A204.1 (cell line): Measurements from ENCODE around the gene STK16.

Source experiments
- FAIRE-seq: peaks from 2 replicates; lab custom pipeline; 2012; peaks lifted over from hg19 to GRCh38; lab: Jason Lieb, UNC

Gene STK16

DNA sequence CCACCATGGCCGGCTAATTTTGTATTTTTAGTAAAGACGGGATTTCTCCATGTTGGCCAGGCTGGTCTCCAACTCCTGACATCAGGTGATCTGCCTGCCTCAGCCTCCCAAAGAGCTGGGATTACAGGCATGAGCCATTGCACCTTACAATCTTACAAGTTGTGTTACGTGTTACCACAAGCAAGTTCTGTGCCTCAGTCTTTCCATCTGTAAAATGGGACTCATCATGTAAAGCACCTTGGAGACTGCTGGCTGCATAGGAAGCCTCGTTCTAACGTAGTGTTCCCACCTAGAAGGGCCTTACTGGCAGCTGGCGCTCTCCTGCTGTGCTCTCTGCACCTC, 43.9 kb downstream of the STK16 start:
- no peak for FAIRE-seq

DNA sequence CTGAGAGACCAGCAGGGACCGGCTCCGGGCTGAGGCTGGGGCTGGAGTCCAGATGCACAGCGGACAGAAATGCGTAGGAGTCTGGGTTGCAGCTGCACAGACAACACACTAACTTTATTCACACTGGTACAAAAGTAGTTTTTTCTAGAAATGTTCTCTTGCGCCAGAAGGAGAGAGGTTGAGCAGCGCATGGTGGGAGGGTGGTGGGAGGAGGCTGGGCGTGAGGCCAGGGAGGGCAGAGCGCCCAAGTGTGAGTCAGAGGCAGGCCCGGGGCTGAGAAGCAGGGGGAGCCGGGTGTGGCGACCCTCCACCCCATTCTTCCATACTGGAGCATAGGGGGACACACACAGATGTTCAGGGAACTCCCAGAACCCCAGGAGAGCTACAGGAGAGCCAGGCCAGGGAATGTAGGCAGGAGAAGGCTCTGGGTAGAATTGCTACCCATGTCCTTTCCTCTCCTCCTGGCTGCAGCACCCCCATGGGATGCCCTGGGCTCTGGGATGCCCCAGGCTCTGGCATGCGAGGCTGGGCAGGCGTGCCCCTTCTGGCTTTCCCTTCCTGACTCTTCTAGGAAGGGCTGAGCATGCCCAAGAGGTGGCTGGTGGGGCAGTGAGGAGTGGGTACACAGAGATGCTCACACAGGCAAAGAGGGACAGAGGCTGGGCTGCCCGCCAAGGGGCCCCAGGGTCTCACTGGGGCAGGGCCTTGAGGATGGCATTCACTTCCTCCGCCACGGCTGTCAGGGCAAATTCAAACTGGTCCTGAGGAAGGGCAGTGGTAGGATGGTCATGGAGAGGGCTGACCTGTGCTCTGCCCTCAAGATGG, 44.5 kb downstream of the STK16 start:
- no peak for FAIRE-seq

DNA sequence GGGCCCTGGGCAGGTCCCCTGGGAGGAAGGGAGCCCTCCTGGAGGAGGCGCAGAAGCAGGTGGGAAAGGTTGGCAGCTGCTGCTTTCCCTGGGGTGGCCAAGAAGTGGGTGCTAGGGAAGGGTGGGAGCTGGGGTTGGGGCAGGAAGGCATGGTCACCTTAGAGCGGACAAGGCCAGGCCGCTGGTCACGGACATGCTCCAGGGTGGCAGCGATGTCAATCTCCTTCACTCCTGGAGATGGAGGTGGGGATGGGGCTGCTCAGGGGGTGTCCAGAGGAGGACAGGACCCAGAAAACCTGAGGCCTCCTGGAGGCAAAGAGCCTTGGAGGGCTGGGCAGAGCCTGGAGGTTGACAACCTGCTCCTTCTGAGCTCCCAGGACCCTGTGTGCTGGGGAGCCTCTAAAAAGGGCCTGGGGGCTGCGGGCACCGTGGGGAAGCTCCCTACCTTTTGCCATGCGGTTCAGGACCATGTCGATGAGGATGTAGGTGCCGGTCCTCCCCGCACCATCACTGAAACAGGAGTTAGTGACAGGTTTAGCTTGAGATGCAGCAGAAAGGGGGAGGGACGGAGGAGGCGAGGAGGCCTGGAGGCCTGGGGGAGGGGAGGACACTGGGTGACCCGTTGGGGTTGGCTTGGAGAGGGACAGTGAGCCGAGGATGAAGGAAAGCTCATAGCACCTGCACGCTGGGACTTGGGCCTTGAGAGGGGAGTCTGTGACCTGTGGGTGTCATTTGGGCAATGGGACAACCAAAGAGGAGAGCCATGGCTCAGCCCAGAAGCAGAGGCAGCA, 45.3 kb downstream of the STK16 start:
- no peak for FAIRE-seq

- FAIRE-seq: no peak
Observed at GRCh38 chr2:219291394-219291793, 46.1 kb downstream of the STK16 start.

GRCh38 chr2:219291910-219292490, 46.7 kb downstream of the STK16 start:
- no peak for FAIRE-seq

GRCh38 chr2:219292616-219293015, 47.3 kb downstream of the STK16 start:
- no peak for FAIRE-seq

DNA sequence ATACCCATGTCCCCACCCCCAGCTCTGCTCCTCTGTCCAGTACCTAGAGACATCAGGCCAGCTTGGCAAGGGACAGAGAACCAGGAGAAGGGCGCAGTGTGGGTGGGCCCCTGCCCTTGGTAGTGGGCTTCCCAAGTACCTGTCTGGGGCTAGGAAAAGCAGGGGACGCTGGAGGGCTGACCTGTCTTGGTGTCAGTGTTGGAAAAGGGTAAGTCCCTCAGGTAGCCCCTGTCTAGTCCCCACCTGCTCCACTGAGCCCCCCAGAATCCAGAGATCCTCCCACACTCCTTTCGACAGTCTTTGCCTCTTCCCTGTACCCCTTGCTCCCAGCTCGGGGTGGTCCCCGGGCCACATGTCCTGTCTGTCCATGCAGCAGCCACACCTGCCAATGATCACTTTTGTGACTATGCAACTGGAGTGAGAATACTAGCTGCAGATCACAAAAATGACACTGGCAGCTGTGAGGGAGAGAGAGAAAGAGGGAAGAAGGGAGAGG, 48.5 kb downstream of the STK16 start:
- no peak for FAIRE-seq

DNA sequence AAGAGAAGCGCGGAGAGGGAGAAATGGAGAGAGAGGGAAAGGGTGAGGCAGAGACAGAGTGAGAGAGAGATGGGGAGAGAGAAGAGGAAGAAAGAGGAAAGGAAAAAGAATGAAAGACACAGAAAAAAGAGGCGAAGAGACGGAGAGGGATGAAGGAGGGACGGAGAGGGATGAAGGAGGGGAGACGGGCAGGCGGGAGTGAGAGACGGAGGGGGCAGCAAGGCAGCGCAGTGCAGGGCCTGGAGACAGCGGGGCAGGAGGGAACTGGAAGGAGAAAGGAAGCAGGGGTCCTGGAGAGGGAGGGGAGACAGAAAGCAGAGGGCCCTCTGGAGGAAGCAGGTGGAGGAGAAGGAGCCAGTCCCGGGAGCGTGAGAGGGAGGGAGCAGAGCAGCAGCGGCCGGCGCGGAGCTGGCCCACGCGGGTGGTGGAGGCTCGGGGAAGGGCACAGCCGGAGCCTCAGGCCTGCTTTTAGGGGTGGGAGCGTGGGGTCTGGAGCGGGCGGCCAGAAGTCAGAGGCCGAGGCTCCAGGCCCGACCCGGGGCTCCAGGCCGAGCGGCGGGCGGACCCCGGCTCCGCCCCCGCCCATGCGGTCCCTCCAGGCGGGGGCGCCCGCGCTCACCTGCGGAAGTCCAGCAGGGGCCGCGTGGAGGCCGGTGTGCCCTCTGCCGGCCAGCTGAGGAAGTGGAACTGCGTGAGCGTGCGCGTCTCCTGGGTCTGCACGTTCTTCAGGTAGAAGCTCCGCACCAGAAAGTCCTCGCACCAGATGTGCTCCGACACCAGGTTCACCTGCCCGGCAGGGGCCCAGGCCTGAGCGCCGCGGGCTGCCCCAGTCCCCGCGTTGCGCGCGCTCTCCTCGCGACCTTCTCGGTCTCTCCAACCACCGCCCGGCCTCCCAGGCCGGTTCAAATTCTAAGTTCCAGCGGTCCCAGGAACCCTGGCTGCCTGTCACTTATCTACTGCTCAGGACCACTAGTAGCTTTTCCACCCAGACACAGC, 49.4 kb downstream of the STK16 start:
- no peak for FAIRE-seq

- no peak for FAIRE-seq
Observed at GRCh38 chr2:219296142-219296541, 50.9 kb downstream of the STK16 start.

GRCh38 chr2:219296631-219297391, 51.5 kb downstream of the STK16 start:
- no peak for FAIRE-seq

DNA sequence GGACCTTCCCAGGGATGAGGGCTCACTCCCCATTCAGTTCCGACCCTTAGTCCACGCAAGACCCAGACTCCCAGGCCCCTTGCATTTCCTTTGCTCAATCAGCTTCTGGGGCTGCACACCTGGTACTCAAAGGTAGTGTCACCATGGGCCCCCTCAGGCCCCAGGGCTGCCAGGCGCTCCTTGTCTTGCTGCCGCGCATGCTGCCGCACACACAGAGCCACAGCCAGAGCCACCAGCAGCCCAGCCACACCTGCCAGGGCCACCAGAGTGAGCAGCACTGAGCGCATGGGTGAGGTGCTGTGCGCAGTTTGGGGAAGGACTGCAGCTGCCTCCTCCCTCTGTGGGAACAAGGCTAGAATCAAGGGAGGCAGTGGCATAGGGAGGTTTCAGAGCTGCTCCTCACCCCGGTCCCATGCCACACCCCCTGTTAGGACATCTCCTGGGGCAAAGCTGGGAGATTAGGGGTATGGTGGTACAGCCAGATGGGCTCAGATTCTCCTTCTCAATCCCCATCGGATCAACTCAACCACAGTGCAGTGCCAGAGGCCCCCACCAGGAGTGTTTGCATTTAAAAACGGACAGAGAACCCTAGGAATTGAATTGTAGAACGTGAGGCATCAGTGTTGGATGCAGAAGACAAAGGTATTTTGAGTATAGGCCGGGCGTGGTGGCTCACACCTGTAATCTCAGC, 52.6 kb downstream of the STK16 start:
- no peak for FAIRE-seq

- no peak for FAIRE-seq
Observed at GRCh38 chr2:219298759-219299371, 53.6 kb downstream of the STK16 start.

GRCh38 chr2:219299372-219299760, 54.1 kb downstream of the STK16 start:
- no peak for FAIRE-seq
